ENCODE measurements around the gene CDH4. TPM values are rescaled to one million over a fixed set of nuclear protein-coding genes. Genes with fewer than 3 reads are reported as not detected.

The CDH4 gene
- total and polyA plus RNA-seq, 9 of the 15 experiments (the other 6 are each of a cell fraction or from before 2014, with no cell fraction given): 0.04 TPM; not detected in 8

- intact Hi-C loops (cut with micrococcal nuclease): no loop called here
- no peaks in the 10 kb centered on the region for H3K9me1 ChIP-seq (ENCODE audit: control insufficient read depth, insufficient read depth, low read length)
- no peaks in the 10 kb centered on the region for H3K79me2 ChIP-seq (ENCODE audit: control insufficient read depth, insufficient read depth, low read length)
- H4K20me1 ChIP-seq (replicated peaks; ENCODE audit: control insufficient read depth, insufficient read depth, low read length): peaks cover 11% of the 10 kb centered on the region
- DNase-seq (ENCODE audit: extremely low read depth in 1 of 4, low spot score in 3 of 4) (no peak), ATAC-seq (no peak), FAIRE-seq (no peak)
- no peaks in the 10 kb centered on the region for H3K4me1 ChIP-seq (replicated peaks in 1 of 2; ENCODE audit: control insufficient read depth in 2 of 2, insufficient read depth in 2 of 2, low read length in 2 of 2)
- no peak overlapping the region for H3K27ac ChIP-seq (ENCODE audit: extremely low read depth, low read depth, low read length)
- 0% methylated on average over 1 of the region's 1 CpG for WGBS (ENCODE audit: insufficient coverage, low coverage, missing lambda C conversion rate)
- H2AFZ ChIP-seq (ENCODE audit: low read depth, low read length): no peak overlapping the region
- H3K4me2 ChIP-seq (ENCODE audit: insufficient read depth, low read length): no peak overlapping the region
- ChIA-PET CTCF (ENCODE audit: low intra/inter-chr PET ratio) (no interaction called here), POLR2A (no interaction called here)
- no TSS peak for BruUV-seq (replicated peaks)
- no peak overlapping the region for H3K4me3 ChIP-seq
- H3K9ac ChIP-seq (ENCODE audit: insufficient read depth in 1 of 2, low read depth in 2 of 2, low read length in 2 of 2): no peak overlapping the region
- H3K36me3 ChIP-seq (ENCODE audit: control insufficient read depth, insufficient read depth, low read length): no peaks in the 10 kb centered on the region
- H3K9me3 ChIP-seq (replicated peaks; ENCODE audit: control insufficient read depth, insufficient read depth, low read depth, low read length): no peaks in the 10 kb centered on the region
- in situ Hi-C loops (cut with MboI): no loop called here
- H3K27me3 ChIP-seq (ENCODE audit: control insufficient read depth in 2 of 2, insufficient read depth in 2 of 2, low read length in 2 of 2): peaks cover 8 to 45% of the 10 kb centered on the region in 2 experiments; a peak in 4 of 5 replicates
- peak; percentile 27 for TF ChIP-seq PHF20 (IDR thresholded peaks at IDR 0.05; ENCODE audit: partially characterized antibody)
- TF ChIP-seq SRSF7 (optimal IDR thresholded peaks at IDR 0.05; ENCODE audit: low read depth, low read length): no peak
- TF ChIP-seq RBM15 (IDR thresholded peaks at IDR 0.05; ENCODE audit: insufficient read depth, low read length): no peak
- TF ChIP-seq ZBTB49 (CRISPR knock-in tag; IDR thresholded peaks at IDR 0.05; ENCODE audit: borderline replicate concordance): no peak
- no peak for TF ChIP-seq HOMEZ (CRISPR knock-in tag; IDR thresholded peaks at IDR 0.05)
- 0 out of 2 replicates have a peak, but pooled peaks have one; percentile 30 for TF ChIP-seq OTX1 (CRISPR knock-in tag; IDR thresholded peaks at IDR 0.05)
- no peak for TF ChIP-seq POLR3G (IDR thresholded peaks at IDR 0.05; ENCODE audit: extremely low read depth, insufficient read length, insufficient replicate concordance)
Measured at GRCh38 chr20:61691978-61692377, 439.9 kb downstream of the CDH4 start.
